ENCODE results near the gene RPAIN. TPM values are rescaled to one million over a fixed set of nuclear protein-coding genes. Genes with fewer than 3 reads are reported as not detected.
"Not testable (repeated sequence)": the region's sequence is repeated elsewhere in the genome, so short reads cannot be mapped to it uniquely, and the experiment has no call there.

The RPAIN gene
- total RNA-seq, 1 experiment from 2014 or later = 30.5 TPM

GRCh38 chr17:5430413-5430999 lies 10.5 kb downstream of the RPAIN start:
- Histone ChIP-seq H3K9me3 (no peaks in the 10 kb centered on the region), H3K4me1 (no peaks in the 10 kb centered on the region), H3K27me3 (replicated peaks; ENCODE audit: control insufficient read depth, insufficient read depth, low read length) (no peaks in the 10 kb centered on the region), H3K4me3 (ENCODE audit: low read depth, low read length) (no peak overlapping the region), H3K36me3 (ENCODE audit: control insufficient read depth, insufficient read depth, low read length) (peaks cover 4% of the 10 kb centered on the region; the same call in 1 of the 2 replicates)
- CTCF ChIA-PET = interaction anchor here (0.6 kb wide), 1 partner anchor 37 kb away, joined by 5 read pairs; no protein-coding TSS in a partner anchor
- POLR2A ChIA-PET = no interaction called here
- Mint-ChIP-seq H3K36me3 (ENCODE audit: insufficient read depth, unreplicated experiment) (peaks cover 62% of the 10 kb centered on the region), H3K4me1 (ENCODE audit: low read depth, unreplicated experiment) (no peaks in the 10 kb centered on the region), H3K27me3 (ENCODE audit: insufficient read depth, unreplicated experiment) (no peaks in the 10 kb centered on the region), H3K4me3 (ENCODE audit: unreplicated experiment) (no peak overlapping the region), H3K9me3 (ENCODE audit: unreplicated experiment) (no peaks in the 10 kb centered on the region), H3K27ac (ENCODE audit: unreplicated experiment) (no peak overlapping the region)
- no peak for TF ChIP-seq CTCF (IDR thresholded peaks at IDR 0.05; ENCODE audit: insufficient read depth in 1 of 2, low read depth in 1 of 2, low read length in 1 of 2, severe bottlenecking in 1 of 2, unreplicated experiment in 1 of 2)
- intact Hi-C loops (cut with micrococcal nuclease; ENCODE audit: unreplicated experiment) = no loop called here
- no TSS peak for BruUV-seq (replicated peaks)
- DNase-seq = no peak

GRCh38 chr17:5431234-5431633 lies 11.3 kb downstream of the RPAIN start:
- POLR2A ChIA-PET = interaction anchor here (1.2 kb wide), 1 partner anchor 12 kb away, joined by 4 read pairs; the partner anchor contains the start of gene NUP88
- H3K4me3 ChIP-seq (ENCODE audit: low read depth, low read length); H3K9me3 ChIP-seq; H3K4me1 ChIP-seq; H3K4me3 Mint-ChIP-seq (ENCODE audit: unreplicated experiment); H3K4me1 Mint-ChIP-seq (ENCODE audit: low read depth, unreplicated experiment); H3K27me3 Mint-ChIP-seq (ENCODE audit: insufficient read depth, unreplicated experiment); intact Hi-C loops (cut with micrococcal nuclease; ENCODE audit: unreplicated experiment); H3K27ac Mint-ChIP-seq (ENCODE audit: unreplicated experiment); H3K9me3 Mint-ChIP-seq (ENCODE audit: unreplicated experiment); H3K27me3 ChIP-seq (replicated peaks; ENCODE audit: control insufficient read depth, insufficient read depth, low read length); BruUV-seq (replicated peaks); H3K36me3 ChIP-seq (ENCODE audit: control insufficient read depth, insufficient read depth, low read length): not testable (repeated sequence)
- DNase-seq = peak in 1 of 2 experiments; percentile 12
- peaks cover 58% of the 10 kb centered on the region for H3K36me3 Mint-ChIP-seq (ENCODE audit: insufficient read depth, unreplicated experiment)
- CTCF ChIA-PET = interaction anchor here (0.6 kb wide), 1 partner anchor 37 kb away, joined by 5 read pairs; no protein-coding TSS in a partner anchor

DNA sequence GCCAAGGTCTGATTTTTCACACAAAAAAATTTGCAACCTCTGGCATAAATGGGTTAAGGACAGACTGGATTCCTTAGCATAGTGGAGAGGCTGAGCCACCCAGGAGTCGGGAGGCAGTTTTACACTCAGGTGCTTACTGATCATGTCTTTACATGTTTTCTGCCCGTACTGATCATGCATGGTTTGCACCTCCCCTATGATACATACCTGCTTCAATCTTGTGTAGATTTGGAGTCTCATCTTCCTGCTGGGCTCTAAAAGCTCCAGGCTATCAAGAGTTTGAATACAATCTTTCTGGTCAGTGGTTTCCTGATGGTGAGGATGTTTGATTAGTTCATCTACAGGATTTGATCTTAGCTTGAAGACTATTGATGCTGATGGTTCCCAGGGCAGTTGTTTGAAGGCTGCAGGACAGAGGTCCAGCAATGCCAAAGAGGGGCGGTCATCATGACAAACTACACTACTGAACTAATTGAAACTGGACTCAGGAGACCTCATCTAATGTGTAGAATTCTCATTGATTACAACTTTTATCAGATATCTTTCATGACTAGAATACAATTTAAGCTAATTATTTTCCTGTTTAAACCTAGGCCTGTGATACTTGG lies 12.1 kb downstream of the RPAIN start:
- H3K27ac Mint-ChIP-seq (ENCODE audit: unreplicated experiment) = no peak overlapping the region
- DNase-seq = no peak
- CTCF ChIA-PET = no interaction called here
- intact Hi-C loops (cut with micrococcal nuclease; ENCODE audit: unreplicated experiment) = no loop called here
- no peak overlapping the region for H3K4me3 Mint-ChIP-seq (ENCODE audit: unreplicated experiment)
- BruUV-seq (replicated peaks) = no TSS peak
- 0 out of 2 replicates have a peak, but pooled peaks cover 1% of the 10 kb centered on the region for H3K36me3 ChIP-seq (ENCODE audit: control insufficient read depth, insufficient read depth, low read length)
- POLR2A ChIA-PET = interaction anchor here (1.2 kb wide), 1 partner anchor 13 kb away, joined by 4 read pairs; the partner anchor contains the start of gene NUP88
- no peaks in the 10 kb centered on the region for H3K4me1 Mint-ChIP-seq (ENCODE audit: low read depth, unreplicated experiment)
- no peaks in the 10 kb centered on the region for H3K27me3 ChIP-seq (replicated peaks; ENCODE audit: control insufficient read depth, insufficient read depth, low read length)
- no peaks in the 10 kb centered on the region for H3K27me3 Mint-ChIP-seq (ENCODE audit: insufficient read depth, unreplicated experiment)
- no peaks in the 10 kb centered on the region for H3K9me3 ChIP-seq
- no peak for TF ChIP-seq CTCF (IDR thresholded peaks at IDR 0.05; ENCODE audit: insufficient read depth in 1 of 2, low read depth in 1 of 2, low read length in 1 of 2, severe bottlenecking in 1 of 2, unreplicated experiment in 1 of 2)
- no peaks in the 10 kb centered on the region for H3K9me3 Mint-ChIP-seq (ENCODE audit: unreplicated experiment)
- H3K4me1 ChIP-seq = no peaks in the 10 kb centered on the region
- no peak overlapping the region for H3K4me3 ChIP-seq (ENCODE audit: low read depth, low read length)
- H3K36me3 Mint-ChIP-seq (ENCODE audit: insufficient read depth, unreplicated experiment) = peaks cover 63% of the 10 kb centered on the region
